T-helper 2 cell treated with Interferon-gamma antibody and Interleukin-4, amounts not matched to agents 5 μg/mL and 100 μg/mL, for 36 hours (primary cell): Measurements from ENCODE around the gene CREB3.
A peak's percentile ranks its signal among the peaks of the same experiment; 100 is the strongest.

Experiments used
- DNase-seq: peaks from one replicate; pipeline ENCODE4 v3.0.0; 2021; ENCODE audit warnings: low spot score
- H3K27ac Mint-ChIP-seq: one replicate; pipeline ENCODE4 v1.8.0; 2021; ENCODE audit warnings: mild to moderate bottlenecking, mixed read lengths
- H3K27me3 Mint-ChIP-seq: one replicate; pipeline ENCODE4 v1.8.0; 2021; ENCODE audit warnings: low read depth, mixed read lengths
- H3K36me3 Mint-ChIP-seq: one replicate; pipeline ENCODE4 v1.8.0; 2021; ENCODE audit warnings: low read depth, mixed read lengths
- H3K4me1 Mint-ChIP-seq: one replicate; pipeline ENCODE4 v1.8.0; 2021; ENCODE audit warnings: low read depth, mixed read lengths
- H3K4me3 Mint-ChIP-seq: one replicate; pipeline ENCODE4 v1.8.0; 2022; ENCODE audit warnings: mild to moderate bottlenecking, moderate library complexity, mixed read lengths
- H3K9me3 Mint-ChIP-seq: one replicate; pipeline ENCODE4 v1.8.0; 2021; ENCODE audit warnings: mixed read lengths

The CREB3 gene

GRCh38 chr9:35727676-35728040, 4.8 kb upstream of the CREB3 start:
- H3K4me1 Mint-ChIP-seq, result peaks cover 14% of the 10 kb centered on the region
- peaks cover 38% of the 10 kb centered on the region for H3K36me3 Mint-ChIP-seq
- no peaks in the 10 kb centered on the region for H3K27me3 Mint-ChIP-seq
- no peak overlapping the region for H3K27ac Mint-ChIP-seq
- no peak overlapping the region for H3K4me3 Mint-ChIP-seq
- no peak for DNase-seq
- no peaks in the 10 kb centered on the region for H3K9me3 Mint-ChIP-seq

DNA sequence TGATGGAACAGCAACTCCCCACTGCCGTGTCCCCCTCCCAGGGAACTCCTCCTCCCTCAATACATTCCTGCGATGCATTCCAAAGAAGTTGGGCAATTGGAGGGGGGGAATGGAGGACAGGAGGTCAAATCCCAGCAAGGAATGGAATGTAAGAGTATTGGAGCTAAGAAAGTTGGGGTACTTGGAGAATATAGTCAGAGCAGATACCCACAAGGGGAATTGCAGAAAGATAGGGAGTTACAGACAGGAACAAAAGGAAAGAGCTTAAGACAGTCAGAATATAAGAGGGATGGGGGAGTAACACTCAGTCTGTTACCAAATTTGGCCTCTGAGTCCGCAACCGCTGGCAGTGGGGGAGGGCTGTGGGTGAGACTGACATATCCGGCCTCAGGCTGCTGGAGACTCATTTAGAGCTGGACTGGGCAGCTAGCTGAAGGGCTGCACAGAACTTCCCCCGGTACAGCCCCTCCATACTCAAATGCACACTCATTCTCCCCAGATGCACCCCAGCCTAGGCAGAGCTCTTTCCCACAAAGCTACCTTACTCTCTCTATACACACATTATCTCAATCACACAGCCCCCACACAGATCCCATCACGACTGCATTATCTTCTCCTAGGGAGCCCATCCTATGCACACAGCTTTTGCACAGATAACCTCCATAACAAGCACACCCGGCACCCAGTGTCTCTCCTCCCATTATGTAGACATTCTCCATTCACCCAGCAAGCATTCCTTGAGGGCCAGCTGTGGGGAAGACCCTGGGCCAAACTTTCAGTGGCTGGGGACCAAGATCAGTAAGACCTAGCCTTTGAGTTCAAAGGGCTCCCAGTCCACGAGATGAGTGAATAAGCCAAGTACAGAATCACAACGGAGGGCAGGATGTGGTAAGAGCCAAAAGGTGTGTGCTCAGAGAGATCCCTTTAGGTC, 4.2 kb upstream of the CREB3 start:
- Mint-ChIP-seq H3K27ac (no peak overlapping the region), H3K4me1 (peaks cover 19% of the 10 kb centered on the region), H3K27me3 (no peaks in the 10 kb centered on the region), H3K9me3 (no peaks in the 10 kb centered on the region), H3K4me3 (no peak overlapping the region), H3K36me3 (peaks cover 34% of the 10 kb centered on the region)
- peak; percentile 64 for DNase-seq

GRCh38 chr9:35729101-35729500, 3.4 kb upstream of the CREB3 start:
- Mint-ChIP-seq H3K4me3 (no peak overlapping the region), H3K4me1 (peaks cover 20% of the 10 kb centered on the region), H3K36me3 (peaks cover 27% of the 10 kb centered on the region), H3K9me3 (no peaks in the 10 kb centered on the region), H3K27ac (no peak overlapping the region), H3K27me3 (no peaks in the 10 kb centered on the region)
- no peak for DNase-seq

DNA sequence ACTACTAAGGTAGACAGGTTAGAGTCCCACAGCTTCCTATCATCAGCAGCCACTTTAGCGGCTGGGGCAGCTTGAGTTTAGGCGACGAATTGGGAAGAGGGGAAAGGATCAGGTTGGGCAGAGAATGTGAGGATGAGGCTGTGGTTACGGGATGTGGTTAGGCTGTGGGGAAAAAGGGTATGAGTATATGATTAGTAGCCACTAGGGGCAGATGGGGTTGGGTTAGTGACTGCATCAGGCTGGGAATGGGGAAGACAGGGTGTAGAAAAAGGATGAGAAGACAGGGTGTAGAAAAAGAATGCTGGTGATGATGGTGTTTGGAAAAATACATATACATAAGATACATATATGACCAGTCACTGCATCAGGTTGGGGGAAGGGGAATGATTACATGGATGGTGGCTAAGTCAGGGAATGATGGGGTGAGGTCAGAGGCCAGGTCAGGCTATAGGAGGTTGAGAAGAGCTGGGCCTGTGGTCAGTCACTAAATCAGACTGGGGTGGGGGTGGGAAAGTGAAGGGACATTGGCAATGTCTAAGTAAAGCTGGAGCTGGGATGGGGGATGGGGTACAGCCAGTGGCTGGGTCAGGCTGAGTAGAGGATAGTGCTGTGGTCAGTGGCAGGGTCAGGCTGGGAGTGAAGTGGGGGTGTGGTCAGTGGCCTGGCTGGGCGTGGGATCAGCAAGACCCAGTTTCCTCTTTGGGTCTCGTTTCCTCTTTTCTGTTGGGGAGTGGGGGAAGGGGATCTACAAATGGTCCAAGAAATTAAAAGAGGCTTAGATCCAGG, 2.6 kb upstream of the CREB3 start:
- no peak overlapping the region for H3K27ac Mint-ChIP-seq
- H3K9me3 Mint-ChIP-seq, result no peaks in the 10 kb centered on the region
- H3K4me3 Mint-ChIP-seq, result no peak overlapping the region
- H3K4me1 Mint-ChIP-seq, result peaks cover 18% of the 10 kb centered on the region
- peaks cover 20% of the 10 kb centered on the region for H3K36me3 Mint-ChIP-seq
- peak; percentile 44 for DNase-seq
- H3K27me3 Mint-ChIP-seq, result no peaks in the 10 kb centered on the region

GRCh38 chr9:35730486-35730854, 2.0 kb upstream of the CREB3 start:
- H3K9me3 Mint-ChIP-seq, result no peaks in the 10 kb centered on the region
- no peak overlapping the region for H3K27ac Mint-ChIP-seq
- peaks cover 22% of the 10 kb centered on the region for H3K36me3 Mint-ChIP-seq
- no peaks in the 10 kb centered on the region for H3K27me3 Mint-ChIP-seq
- H3K4me1 Mint-ChIP-seq, result peaks cover 18% of the 10 kb centered on the region
- H3K4me3 Mint-ChIP-seq, result no peak overlapping the region
- DNase-seq, result no peak

DNA sequence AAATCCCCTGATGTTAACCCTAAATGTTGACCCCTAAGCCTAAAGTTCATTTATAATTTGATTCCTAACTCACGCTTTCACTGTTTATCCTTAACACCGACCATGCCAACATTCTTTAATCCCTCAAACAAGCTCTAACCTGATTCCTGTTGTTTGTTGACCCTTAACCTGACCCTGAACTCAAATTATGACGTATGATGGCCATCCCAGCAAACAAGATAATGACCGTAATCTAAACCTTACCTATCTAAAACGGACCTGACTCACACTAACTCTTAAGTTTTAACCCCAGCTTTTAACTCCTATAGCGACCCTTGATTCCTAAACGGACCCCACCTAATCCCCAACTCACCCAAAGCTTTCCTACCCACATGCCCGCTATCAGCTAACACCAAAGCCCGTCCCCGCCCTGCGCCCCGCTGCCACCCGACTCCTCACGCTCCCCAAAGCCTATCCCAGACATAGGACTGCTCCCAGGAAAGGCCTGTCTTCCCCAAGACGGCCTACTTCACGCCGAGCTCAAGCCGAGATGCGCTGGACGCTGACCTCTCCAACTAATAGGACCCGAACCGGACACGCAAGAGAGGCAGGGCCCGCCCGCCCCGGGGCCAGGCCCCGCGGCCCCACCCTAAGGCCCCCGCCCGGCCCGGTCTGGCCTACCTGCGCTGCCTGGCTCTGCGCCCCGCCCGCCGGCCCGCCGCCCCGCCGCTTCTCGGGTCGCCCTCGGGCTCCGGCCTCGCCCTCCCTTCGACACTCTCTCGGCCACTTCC, 866 bp upstream of the CREB3 start:
- Mint-ChIP-seq H3K4me3 (peak overlapping the region; percentile 89), H3K27ac (peak overlapping the region; percentile 89), H3K27me3 (no peaks in the 10 kb centered on the region), H3K4me1 (peaks cover 18% of the 10 kb centered on the region), H3K9me3 (no peaks in the 10 kb centered on the region), H3K36me3 (peaks cover 24% of the 10 kb centered on the region)
- no peak for DNase-seq

DNA sequence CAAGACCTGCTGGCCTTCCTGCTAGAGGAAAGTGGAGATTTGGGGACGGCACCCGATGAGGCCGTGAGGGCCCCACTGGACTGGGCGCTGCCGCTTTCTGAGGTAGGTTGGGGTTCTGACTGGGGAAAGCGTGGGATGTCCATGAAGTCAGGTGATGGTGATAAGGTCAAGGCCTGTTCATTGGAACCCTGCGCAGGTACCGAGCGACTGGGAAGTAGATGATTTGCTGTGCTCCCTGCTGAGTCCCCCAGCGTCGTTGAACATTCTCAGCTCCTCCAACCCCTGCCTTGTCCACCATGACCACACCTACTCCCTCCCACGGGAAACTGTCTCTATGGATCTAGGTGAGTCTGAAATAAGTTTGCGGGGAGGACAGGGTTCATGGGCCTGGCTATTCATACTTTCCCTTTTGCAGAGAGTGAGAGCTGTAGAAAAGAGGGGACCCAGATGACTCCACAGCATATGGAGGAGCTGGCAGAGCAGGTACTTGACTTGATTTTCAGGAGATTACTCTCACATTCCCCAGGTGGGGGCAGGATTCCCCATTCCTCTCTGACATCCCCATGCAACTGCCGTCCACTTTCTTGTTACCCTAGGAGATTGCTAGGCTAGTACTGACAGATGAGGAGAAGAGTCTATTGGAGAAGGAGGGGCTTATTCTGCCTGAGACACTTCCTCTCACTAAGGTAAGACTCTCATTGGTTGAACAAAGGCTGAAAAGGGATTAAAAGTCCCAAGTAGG, 505 bp downstream of the CREB3 start:
- Mint-ChIP-seq H3K27ac (peak overlapping the region; percentile 89), H3K27me3 (no peaks in the 10 kb centered on the region), H3K9me3 (no peaks in the 10 kb centered on the region), H3K36me3 (peaks cover 17% of the 10 kb centered on the region), H3K4me3 (peak overlapping the region; percentile 89), H3K4me1 (peaks cover 12% of the 10 kb centered on the region)
- no peak for DNase-seq

GRCh38 chr9:35734096-35734495, 1.6 kb downstream of the CREB3 start:
- no peak for DNase-seq
- Mint-ChIP-seq H3K9me3 (no peaks in the 10 kb centered on the region), H3K4me3 (no peak overlapping the region), H3K27me3 (no peaks in the 10 kb centered on the region), H3K36me3 (peaks cover 29% of the 10 kb centered on the region), H3K4me1 (peaks cover 12% of the 10 kb centered on the region), H3K27ac (no peak overlapping the region)

DNA sequence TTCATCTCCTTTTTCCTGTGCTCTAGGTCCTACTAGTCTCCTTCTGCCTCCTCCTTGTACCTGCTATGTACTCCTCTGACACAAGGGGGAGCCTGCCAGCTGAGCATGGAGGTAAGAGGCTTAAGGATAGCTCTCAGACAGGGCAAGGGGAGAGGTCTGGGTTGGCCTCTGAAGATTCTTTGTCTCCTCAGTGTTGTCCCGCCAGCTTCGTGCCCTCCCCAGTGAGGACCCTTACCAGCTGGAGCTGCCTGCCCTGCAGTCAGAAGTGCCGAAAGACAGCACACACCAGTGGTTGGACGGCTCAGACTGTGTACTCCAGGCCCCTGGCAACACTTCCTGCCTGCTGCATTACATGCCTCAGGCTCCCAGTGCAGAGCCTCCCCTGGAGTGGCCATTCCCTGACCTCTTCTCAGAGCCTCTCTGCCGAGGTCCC, 3.8 kb downstream of the CREB3 start:
- H3K4me1 Mint-ChIP-seq, result peaks cover 11% of the 10 kb centered on the region
- peaks cover 31% of the 10 kb centered on the region for H3K36me3 Mint-ChIP-seq
- no peaks in the 10 kb centered on the region for H3K9me3 Mint-ChIP-seq
- no peaks in the 10 kb centered on the region for H3K27me3 Mint-ChIP-seq
- no peak overlapping the region for H3K4me3 Mint-ChIP-seq
- DNase-seq, result peak; percentile 54
- no peak overlapping the region for H3K27ac Mint-ChIP-seq

DNA sequence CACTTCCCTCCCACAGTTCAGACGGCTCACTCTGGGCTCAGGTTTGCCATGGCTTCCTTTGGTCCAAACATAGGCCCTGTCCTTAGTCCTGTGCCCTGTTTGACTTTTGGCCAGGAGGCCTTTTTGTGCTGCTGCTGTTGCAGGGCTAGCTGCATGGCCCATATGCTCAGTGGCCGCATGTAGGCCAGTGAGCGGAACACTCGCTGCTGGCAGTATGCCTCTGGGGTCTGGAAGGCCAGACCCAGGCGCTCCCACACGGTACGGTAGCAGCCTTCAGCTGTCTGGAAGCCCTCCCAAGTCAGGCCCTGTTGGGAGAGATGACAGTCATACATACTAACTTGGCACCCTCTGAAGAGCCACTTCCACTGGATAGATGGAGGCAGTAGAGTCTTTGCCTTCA, 4.7 kb downstream of the CREB3 start:
- Mint-ChIP-seq H3K9me3 (no peaks in the 10 kb centered on the region), H3K27ac (no peak overlapping the region), H3K4me1 (peaks cover 18% of the 10 kb centered on the region), H3K4me3 (no peak overlapping the region), H3K36me3 (peaks cover 38% of the 10 kb centered on the region), H3K27me3 (no peaks in the 10 kb centered on the region)
- DNase-seq, result no peak

DNA sequence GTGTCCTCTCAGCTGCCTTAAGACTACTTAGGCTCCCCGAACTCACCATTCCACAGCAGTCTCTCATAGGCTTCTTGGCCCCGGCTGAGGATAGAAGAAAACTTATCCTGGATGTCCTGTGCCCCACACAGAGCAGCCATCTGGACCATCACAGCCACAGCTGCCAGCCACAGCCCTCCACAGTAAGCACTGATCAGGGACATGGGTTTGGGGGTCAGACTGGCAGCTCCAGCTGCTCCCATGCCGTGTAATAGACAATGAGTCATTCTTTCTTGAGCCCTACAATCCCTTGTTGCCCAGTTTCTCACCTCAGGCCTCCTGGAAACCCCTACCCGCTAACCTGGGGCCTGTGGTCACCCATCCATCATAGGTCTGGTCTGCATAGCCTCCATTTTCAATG, 5.7 kb downstream of the CREB3 start:
- Mint-ChIP-seq H3K36me3 (peaks cover 42% of the 10 kb centered on the region), H3K27ac (no peak overlapping the region), H3K9me3 (no peaks in the 10 kb centered on the region)

DNA sequence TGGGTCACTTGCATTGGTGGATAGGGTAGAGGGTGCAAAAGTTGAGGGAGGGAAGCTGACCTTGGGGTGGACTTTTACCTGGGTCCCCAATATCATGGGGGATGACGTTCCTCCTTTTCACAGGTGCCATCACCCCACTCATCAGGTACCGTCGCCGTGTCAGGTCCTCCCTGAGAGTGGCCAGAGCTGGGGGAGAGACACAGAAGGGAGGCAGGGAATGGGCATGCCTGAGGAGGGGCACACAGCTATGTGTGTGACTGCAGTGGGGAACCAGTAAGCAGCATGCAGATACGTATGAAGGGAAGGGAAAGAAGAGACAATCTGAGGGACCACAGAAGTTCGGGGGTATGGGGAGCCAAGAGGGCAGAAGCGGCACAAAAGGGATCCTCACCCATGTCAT, 6.5 kb downstream of the CREB3 start:
- Mint-ChIP-seq H3K36me3 (peaks cover 50% of the 10 kb centered on the region), H3K27me3 (no peaks in the 10 kb centered on the region), H3K4me3 (no peak overlapping the region), H3K27ac (no peak overlapping the region), H3K4me1 (peaks cover 18% of the 10 kb centered on the region), H3K9me3 (no peaks in the 10 kb centered on the region)
- DNase-seq, result no peak

More for the DNA sequence above, 5.7 kb downstream of the CREB3 start:
- Mint-ChIP-seq H3K27me3 (no peaks in the 10 kb centered on the region), H3K4me3 (no peak overlapping the region), H3K4me1 (peaks cover 18% of the 10 kb centered on the region)
- no peak for DNase-seq

GRCh38 chr9:35740243-35740642, 7.8 kb downstream of the CREB3 start:
- H3K27ac Mint-ChIP-seq, result no peak overlapping the region
- no peak for DNase-seq
- no peaks in the 10 kb centered on the region for H3K27me3 Mint-ChIP-seq
- H3K36me3 Mint-ChIP-seq, result peaks cover 53% of the 10 kb centered on the region
- peaks cover 18% of the 10 kb centered on the region for H3K4me1 Mint-ChIP-seq
- H3K9me3 Mint-ChIP-seq, result no peaks in the 10 kb centered on the region
- H3K4me3 Mint-ChIP-seq, result no peak overlapping the region
